AG09309 (cell line): ENCODE data around the gene CEP135.

ENCODE experiments used
- DNase-seq: peaks from one replicate; pipeline ENCODE4 v3.0.0-alpha.2; 2010; ENCODE audit warnings: low read depth
- H3K4me3 ChIP-seq: 2 replicates; pipeline ENCODE4 v1.5.1; 2011; ENCODE audit warnings: mild to moderate bottlenecking, low read depth, low read length, moderate library complexity; ENCODE audit not compliant: control insufficient read depth
- CTCF ChIP-seq: IDR thresholded peaks from 2 replicates; pipeline ENCODE4 v1.5.1; 2011; ENCODE audit warnings: mild to moderate bottlenecking, low read depth, low read length, inconsistent platforms; ENCODE audit not compliant: insufficient read depth, control insufficient read depth; ENCODE audit errors: missing control alignments

CEP135 gene

DNA sequence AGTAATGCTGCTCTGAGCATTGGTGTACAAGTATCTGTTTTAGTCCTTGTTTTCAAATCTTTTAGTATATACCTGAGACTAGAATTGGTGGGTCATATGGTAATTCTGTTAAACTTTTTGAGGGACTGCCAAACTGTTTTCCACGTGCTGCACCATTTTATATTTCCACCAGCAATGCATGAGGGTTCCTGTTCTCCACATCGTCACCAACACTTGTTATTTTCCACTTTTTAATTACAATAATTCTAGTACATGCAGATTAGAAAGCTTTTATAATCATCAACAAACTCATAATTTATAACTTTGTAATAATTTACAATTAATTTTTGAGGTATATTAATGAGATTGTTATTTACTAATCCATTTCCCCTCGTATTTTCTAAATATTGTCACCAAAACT lies 79.4 kb downstream of the CEP135 start:
- no peak for TF ChIP-seq CTCF
- no peak for DNase-seq
- H3K4me3 ChIP-seq, result no peak overlapping the region

- no peak for TF ChIP-seq CTCF
- no peak overlapping the region for H3K4me3 ChIP-seq
- no peak for DNase-seq
Measured at GRCh38 chr4:56038487-56039162, 89.9 kb downstream of the CEP135 start.

DNA sequence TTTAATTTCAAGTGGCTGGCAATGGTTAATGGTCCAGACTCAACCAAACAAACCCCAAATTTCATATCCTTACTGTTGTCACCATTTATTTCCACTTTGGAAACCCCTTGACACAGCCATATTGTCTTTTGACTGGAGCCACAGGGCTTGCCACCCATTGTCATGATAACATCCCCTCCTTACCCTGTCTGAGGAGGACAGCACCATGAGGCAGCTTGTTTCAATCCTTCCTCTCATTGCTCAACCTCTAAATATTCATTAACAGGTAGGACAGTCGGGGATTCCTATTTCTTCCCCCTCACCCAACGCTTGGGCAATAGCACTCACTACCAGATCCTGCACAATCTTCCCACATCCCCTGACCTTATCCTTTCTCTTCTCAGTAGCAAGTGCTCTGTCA lies 92.1 kb downstream of the CEP135 start:
- TF ChIP-seq CTCF, result no peak
- no peak overlapping the region for H3K4me3 ChIP-seq
- DNase-seq, result no peak

DNA sequence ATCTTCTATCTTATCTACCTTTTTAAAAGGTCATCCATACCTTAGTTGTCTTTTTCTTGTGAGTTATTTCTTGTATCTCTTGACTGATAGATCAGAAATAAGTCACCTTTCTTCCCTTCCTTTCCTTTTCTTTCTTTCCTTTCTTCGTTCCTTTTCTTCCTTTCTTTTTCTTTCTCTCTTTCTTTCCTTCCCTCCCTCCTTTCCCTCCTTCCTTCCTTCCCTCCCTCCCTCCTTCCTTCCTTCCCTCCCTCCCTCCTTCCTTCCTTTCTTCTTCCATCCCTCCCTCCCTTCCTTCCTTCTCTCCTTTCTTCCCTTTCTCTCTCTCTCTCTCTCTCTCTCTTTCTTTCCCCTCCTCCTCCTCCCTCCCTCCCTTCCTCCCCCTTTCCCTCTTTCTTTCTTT lies 93.5 kb downstream of the CEP135 start:
- H3K4me3 ChIP-seq, result no peak overlapping the region
- DNase-seq, result no peak
- no peak for TF ChIP-seq CTCF

DNA sequence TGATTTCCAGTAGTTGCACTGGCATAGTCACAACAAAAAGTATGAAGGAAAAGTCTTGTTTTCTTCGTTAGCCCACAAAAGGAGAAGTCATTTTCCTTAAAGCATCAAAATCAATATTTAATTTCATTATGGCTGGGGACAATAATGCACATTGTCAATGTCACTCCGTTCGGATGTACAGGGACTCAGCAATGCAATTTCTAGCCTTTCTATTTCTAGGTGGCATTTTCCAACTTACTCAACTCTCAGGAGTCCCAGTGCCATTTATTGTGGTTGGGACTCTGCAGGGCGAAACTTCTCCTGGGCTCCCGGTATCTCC lies 99.6 kb downstream of the CEP135 start:
- no peak for DNase-seq
- no peak overlapping the region; the same call in 1 of the 2 replicates for H3K4me3 ChIP-seq
- no peak for TF ChIP-seq CTCF

DNA sequence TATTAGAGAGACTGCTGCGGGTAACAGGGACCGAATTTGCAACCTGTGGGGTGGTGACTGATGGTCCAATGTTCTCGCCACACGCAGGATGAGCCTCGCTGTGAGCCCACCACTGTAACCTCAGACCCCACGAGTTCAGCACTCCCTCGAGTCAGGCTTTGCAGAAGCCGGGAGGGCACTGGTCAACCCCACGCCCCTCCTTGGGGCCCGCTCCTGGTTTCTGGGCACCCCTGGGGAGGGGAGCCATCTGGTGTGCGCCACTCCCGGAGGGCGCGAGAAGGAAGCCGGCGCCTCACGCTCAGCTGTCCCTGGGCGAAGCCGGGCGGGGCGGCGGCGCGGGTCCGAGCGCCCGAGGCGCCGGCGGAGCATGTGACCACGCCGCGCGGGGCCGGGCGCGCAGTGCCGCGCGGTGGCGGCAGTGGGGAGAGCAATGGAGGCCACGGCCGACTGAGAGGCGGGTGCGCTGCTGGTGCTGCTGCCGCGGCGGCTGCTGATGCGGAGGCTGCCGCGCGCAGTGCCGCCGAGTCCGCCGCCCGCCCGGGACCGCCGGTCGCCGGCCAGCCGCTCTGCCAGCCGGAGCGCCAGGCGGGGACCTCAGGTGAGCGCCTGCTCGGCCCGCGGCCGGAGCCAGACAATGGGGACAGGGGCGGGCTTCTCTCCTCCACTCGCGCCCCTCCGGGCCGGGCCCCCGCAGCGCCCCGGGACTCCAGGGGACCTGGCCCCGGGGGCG lies 100.1 kb downstream of the CEP135 start:
- H3K4me3 ChIP-seq, result peak overlapping the region; percentile 54
- DNase-seq, result peak; percentile 1
- TF ChIP-seq CTCF, result peak; percentile 23
